Activated CD4-positive, alpha-beta memory T cell treated with anti-CD3 and anti-CD28 coated beads, Interleukin-2, amount 10 ng/mL, durations not matched to agents 7 days and 5 days (primary cell): ENCODE measurements around the gene FARP2. TPM values are rescaled to one million over a fixed set of nuclear protein-coding genes. Genes with fewer than 3 reads are reported as not detected.
"Not testable (repeated sequence)": the region's sequence is repeated elsewhere in the genome, so short reads cannot be mapped to it uniquely, and the experiment has no call there.

Source experiments
- CTCF ChIA-PET: fragments of 350-600 bp; sonication (Branson Sonifier 250); formaldehyde crosslinking; loops from one replicate; lab custom pipeline; 2021; ENCODE audit warnings: antibody characterized with exemption, inconsistent platforms; lab: Charles Lee
- POLR2A ChIA-PET: fragments of 350-600 bp; sonication (Branson Sonifier 250); formaldehyde crosslinking; loops from one replicate; lab custom pipeline; 2021; ENCODE audit warnings: antibody characterized with exemption; lab: Charles Lee
- DNase-seq: peaks from one replicate; pipeline ENCODE4 v3.0.0-alpha.2; 2020
- H3K27ac Mint-ChIP-seq: one replicate; pipeline ENCODE4 v1.8.0; 2021; ENCODE audit warnings: mild to moderate bottlenecking, mixed read lengths
- H3K27me3 Mint-ChIP-seq: one replicate; pipeline ENCODE4 v1.8.0; 2021; ENCODE audit warnings: mixed read lengths
- H3K36me3 Mint-ChIP-seq: one replicate; pipeline ENCODE4 v1.8.0; 2021; ENCODE audit warnings: low read depth, mixed read lengths
- H3K4me1 Mint-ChIP-seq: one replicate; pipeline ENCODE4 v1.8.0; 2021; ENCODE audit warnings: mixed read lengths
- H3K4me3 Mint-ChIP-seq: one replicate; pipeline ENCODE4 v1.8.0; 2021; ENCODE audit warnings: mild to moderate bottlenecking, mixed read lengths
- H3K9me3 Mint-ChIP-seq: one replicate; pipeline ENCODE4 v1.8.0; 2021; ENCODE audit warnings: mixed read lengths
- total RNA-seq, 2 experiments: library from RNA; stranded (reverse); gene quantifications; one replicate each; pipeline ENCODE4 v1.2.3, GENCODE V29; 2021

Gene FARP2
- total RNA-seq, 2 experiments from 2014 or later = 14.1 to 15.0 TPM

DNA sequence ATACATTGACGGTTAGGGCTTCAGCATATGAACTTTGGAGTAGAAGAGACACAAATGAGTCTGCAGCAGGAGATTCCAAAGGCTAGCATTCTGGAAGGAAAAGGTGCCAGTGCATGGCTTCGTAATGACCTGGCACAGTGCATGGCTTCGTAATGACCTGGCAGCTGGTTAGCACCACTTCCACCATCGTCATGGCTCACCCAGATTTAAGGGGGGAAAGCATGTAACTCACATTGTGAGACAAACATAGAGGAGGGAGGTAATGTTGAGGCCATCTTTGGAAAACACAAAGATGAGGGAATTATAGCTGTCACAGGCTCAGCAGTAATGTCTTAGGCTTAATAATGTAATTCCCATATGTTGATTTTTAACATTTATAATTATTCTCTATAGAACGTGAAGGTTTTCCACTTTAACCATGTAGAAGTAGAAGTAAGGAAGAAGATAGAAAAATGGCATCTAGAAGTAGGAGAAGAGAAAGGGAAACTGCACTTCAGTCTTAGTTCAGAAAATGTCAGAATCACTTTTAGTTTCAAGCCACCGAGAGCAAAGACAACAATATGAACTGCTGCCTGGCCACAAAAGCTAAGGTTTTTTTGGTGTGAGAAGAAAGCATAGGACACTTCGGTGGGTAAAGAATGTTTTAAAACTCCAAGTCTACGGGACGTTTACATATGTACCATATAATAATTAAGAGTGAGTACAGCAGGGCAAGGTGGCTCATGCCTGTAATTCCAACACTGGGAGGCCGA, 159.1 kb downstream of the FARP2 start:
- ChIA-PET POLR2A (interaction anchor here (1.0 kb wide), 1 partner anchor 172 kb away, joined by 3 read pairs; the partner anchor contains the start of gene DTYMK), CTCF (interaction anchor here (1.1 to 1.2 kb wide), 2 partner anchors 72 to 95 kb away, joined by 3 to 4 read pairs; no protein-coding TSS in a partner anchor)
- Mint-ChIP-seq H3K4me3 (no peak overlapping the region), H3K9me3 (peaks cover 10% of the 10 kb centered on the region), H3K4me1 (peaks cover 22% of the 10 kb centered on the region), H3K27ac (peak overlapping the region; percentile 17), H3K36me3 (peaks cover 6% of the 10 kb centered on the region), H3K27me3 (peaks cover 2% of the 10 kb centered on the region)
- DNase-seq = no peak

DNA sequence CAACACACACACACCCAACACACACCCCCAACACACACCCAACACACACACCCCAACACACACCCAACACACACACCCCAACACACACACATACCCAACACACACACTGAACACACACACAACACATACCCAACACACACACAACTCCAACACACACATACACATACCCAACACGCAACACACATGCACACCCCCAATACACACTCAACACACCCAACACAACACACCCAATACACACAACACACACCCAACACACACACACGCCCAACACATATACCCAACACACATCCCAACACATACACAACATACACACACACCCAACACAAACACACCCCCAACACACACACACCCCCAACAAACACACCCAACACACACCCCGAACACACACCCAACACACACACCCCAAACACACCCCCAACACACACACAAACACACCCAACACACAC, 160.5 kb downstream of the FARP2 start:
- Mint-ChIP-seq H3K4me3 (no peak overlapping the region), H3K36me3 (peaks cover 6% of the 10 kb centered on the region), H3K4me1 (peaks cover 23% of the 10 kb centered on the region), H3K27me3 (peaks cover 6% of the 10 kb centered on the region), H3K27ac (no peak overlapping the region), H3K9me3 (peaks cover 10% of the 10 kb centered on the region)
- DNase-seq = no peak
- ChIA-PET CTCF (interaction anchor here (0.6 kb wide), 1 partner anchor 533 kb away, joined by 4 read pairs; no protein-coding TSS in a partner anchor), POLR2A (no interaction called here)

DNA sequence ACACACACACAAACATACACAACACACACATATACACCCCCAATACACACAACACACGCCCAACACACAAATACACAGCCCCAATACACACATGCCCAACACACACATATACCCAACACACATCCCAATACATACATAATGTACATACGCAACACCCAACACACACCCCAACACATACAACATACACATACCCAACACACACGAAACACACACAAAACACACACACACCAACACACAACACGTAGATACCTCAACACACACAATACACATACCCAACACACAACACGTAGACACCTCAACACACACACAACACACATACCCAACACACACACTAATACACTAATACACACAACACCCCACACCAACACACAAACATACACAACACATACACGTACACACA, 161.2 kb downstream of the FARP2 start:
- Mint-ChIP-seq H3K9me3 (peaks cover 10% of the 10 kb centered on the region), H3K27ac (peak overlapping the region; percentile 47)

DNA sequence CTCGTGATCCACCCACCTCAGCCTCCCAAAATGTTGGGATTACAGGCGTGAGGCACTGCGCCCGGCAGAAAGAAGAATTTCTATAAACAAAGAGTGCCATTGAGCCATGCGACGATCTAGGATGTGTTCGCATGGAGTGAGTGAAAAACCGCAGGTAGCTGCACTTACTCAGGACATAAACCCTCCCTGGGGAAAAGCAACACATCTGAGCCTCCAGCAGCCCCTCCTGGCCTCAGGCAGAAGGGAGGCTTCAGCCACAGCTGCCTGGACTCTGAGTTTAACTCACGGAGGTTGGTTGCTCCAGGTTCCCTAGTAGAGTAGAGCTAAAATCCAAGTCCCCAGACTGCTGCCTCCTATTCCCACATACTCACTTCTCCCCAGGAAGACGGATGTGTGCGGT, 163.6 kb downstream of the FARP2 start:
- H3K4me3 Mint-ChIP-seq = no peak overlapping the region
- DNase-seq = no peak
- CTCF ChIA-PET = no interaction called here
- H3K27ac Mint-ChIP-seq = no peak overlapping the region
- H3K9me3 Mint-ChIP-seq = peaks cover 10% of the 10 kb centered on the region
- POLR2A ChIA-PET = no interaction called here
- H3K36me3 Mint-ChIP-seq = peaks cover 6% of the 10 kb centered on the region
- H3K4me1 Mint-ChIP-seq = peaks cover 22% of the 10 kb centered on the region
- H3K27me3 Mint-ChIP-seq = peaks cover 6% of the 10 kb centered on the region

More for the DNA sequence above, 161.2 kb downstream of the FARP2 start:
- CTCF ChIA-PET = no interaction called here
- H3K27me3 Mint-ChIP-seq = peaks cover 6% of the 10 kb centered on the region
- H3K4me1 Mint-ChIP-seq = peaks cover 23% of the 10 kb centered on the region
- no peak overlapping the region for H3K4me3 Mint-ChIP-seq
- H3K36me3 Mint-ChIP-seq = peaks cover 6% of the 10 kb centered on the region
- DNase-seq = no peak
- POLR2A ChIA-PET = no interaction called here

DNA sequence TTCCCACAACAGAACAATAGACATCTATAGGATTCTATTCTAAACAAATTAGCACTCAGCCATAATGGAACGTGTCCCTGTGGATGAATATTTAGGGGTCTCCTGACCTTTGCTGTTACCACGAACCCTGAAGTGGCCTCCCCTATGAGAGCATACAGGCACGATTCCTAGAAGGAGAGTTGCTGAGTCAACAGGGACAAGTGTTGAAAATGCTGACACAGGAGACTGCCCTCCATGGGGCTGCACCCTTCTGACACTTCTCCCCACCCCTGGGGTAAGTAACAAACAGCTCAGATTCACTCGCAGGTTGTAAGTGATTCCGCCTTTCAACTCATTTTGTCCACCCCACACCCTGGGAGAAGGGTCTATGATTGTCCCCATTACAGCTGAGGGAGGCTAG, 166.4 kb downstream of the FARP2 start:
- peaks cover 3% of the 10 kb centered on the region for H3K4me1 Mint-ChIP-seq
- CTCF ChIA-PET = no interaction called here
- H3K36me3 Mint-ChIP-seq = peaks cover 2% of the 10 kb centered on the region
- peaks cover 6% of the 10 kb centered on the region for H3K27me3 Mint-ChIP-seq
- peaks cover 9% of the 10 kb centered on the region for H3K9me3 Mint-ChIP-seq
- no peak for DNase-seq
- no peak overlapping the region for H3K4me3 Mint-ChIP-seq
- POLR2A ChIA-PET = no interaction called here
- no peak overlapping the region for H3K27ac Mint-ChIP-seq

DNA sequence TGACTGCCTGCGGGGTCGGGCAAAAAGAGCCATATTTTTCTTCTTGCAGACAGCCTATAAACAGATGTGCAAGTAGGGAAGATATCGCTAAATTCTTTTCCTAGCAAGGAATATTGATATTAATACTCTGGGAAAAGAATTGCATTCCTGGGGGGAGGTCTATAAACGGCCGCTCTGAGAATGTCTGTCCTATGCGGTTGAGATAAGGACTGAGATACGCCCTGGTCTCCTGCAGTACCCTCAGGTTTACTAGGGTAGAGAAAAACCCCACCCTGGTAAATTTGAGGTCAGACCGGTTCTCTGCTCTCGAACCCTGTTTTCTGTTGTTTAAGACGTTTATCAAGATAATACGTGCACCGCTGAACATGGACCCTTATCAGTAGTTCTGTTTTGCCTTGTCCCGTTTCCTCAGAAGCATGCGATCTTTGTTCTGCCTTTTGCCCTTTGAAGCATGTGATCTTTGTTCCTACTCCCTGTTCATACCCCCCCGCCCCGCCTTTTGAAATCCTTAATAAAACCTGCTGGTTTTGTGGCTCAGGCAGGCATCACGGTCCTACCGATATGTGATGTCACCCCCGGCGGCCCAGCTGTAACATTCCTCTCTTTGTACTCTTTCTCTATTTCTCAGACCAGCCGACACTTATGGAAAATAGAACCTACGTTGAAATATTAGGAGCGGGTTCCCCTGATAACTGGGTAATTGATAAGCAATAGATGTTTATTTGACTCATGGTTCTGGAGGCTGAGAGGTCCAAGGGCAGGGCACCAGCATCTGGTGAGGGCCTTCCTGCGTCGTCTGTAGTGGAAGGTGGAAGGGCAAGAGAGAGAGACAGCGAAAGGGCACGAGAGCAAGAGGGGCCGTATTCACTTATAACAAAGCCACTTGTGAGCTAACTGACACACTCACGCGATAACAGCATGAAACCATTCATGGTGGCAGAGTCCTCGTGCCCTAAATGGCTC, 170.0 kb downstream of the FARP2 start:
- H3K9me3 Mint-ChIP-seq, H3K4me3 Mint-ChIP-seq, CTCF ChIA-PET, DNase-seq, POLR2A ChIA-PET, H3K27ac Mint-ChIP-seq, H3K4me1 Mint-ChIP-seq, H3K27me3 Mint-ChIP-seq, H3K36me3 Mint-ChIP-seq: not testable (repeated sequence)

DNA sequence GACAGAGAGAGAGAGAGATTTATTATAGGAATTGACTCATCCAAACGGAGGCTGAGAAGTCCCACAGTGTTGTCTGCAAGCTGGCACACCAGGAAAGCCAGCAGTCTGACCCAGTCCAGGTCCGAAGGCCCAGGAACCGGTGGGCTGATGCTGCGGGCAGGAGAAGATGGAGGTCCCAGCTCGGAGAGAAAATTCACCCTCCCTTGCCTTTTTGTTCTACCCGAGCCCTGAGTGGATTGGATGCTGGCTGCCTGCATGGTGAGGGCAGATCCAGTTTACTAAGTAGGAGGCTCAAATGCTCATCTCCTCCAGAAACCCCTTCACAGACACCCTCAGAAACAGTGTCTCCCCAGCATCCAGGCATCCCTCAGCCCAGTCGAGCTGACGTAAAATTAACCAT, 174.5 kb downstream of the FARP2 start:
- no peaks in the 10 kb centered on the region for H3K36me3 Mint-ChIP-seq

DNA sequence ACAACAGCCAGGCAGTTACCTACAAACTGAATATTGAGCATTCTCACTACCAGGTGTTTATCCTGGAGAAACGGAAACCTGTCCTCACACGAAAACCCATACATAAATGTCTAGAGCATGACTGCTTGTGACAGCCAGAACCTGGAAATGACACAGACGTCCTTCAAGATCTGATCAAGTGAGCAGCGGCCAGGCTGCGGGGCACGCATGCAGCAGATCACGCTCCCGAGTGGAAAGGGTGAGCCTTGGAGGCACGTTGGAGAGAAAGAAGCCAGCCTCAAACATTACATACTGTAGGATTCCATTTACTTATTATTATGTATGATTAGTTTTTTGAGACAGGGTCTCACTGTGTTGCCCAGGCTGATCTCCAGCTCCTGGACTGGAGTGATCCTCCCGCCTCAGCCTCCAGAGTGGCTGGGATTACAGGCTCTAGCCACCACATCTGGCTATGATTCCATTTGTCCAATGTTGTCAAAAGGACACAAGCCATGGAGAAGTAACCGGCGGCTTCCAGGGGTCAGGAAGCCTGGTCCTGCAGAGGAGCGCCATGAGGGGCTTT, 175.2 kb downstream of the FARP2 start:
- no peaks in the 10 kb centered on the region for H3K4me1 Mint-ChIP-seq
- H3K36me3 Mint-ChIP-seq = no peaks in the 10 kb centered on the region
- CTCF ChIA-PET = no interaction called here
- H3K9me3 Mint-ChIP-seq = peaks cover 3% of the 10 kb centered on the region
- peaks cover 5% of the 10 kb centered on the region for H3K27me3 Mint-ChIP-seq
- DNase-seq = no peak
- POLR2A ChIA-PET = no interaction called here
- no peak overlapping the region for H3K4me3 Mint-ChIP-seq
- H3K27ac Mint-ChIP-seq = no peak overlapping the region

More for the DNA sequence above, 174.5 kb downstream of the FARP2 start:
- Mint-ChIP-seq H3K9me3 (peaks cover 6% of the 10 kb centered on the region), H3K4me3 (no peak overlapping the region), H3K27me3 (peaks cover 5% of the 10 kb centered on the region), H3K4me1 (no peaks in the 10 kb centered on the region), H3K27ac (no peak overlapping the region)
- POLR2A ChIA-PET = no interaction called here
- DNase-seq = no peak
- CTCF ChIA-PET = no interaction called here

DNA sequence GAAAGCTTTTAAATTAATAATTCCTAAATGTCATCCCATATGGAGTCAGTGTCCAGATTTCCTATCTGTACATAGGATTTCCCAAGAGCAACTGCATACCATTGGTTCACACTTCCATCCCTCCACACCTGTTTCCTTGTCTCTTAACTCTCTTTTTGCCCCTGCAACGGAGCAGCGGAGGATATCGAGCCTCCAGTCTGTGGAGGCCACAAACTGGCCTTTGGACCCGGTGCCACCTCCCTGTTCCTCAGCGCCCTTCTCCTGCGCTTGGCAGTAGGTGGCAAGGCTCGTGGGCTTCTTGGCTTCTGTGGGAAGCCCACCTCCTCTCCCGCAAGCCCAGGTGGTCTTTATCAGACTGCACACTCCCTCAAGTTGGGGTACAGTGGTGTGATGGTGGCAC, 176.1 kb downstream of the FARP2 start:
- H3K27me3 Mint-ChIP-seq = peaks cover 5% of the 10 kb centered on the region
- no peaks in the 10 kb centered on the region for H3K36me3 Mint-ChIP-seq
- no peak overlapping the region for H3K27ac Mint-ChIP-seq
- ChIA-PET CTCF (no interaction called here), POLR2A (no interaction called here)
- no peak overlapping the region for H3K4me3 Mint-ChIP-seq
- H3K4me1 Mint-ChIP-seq = no peaks in the 10 kb centered on the region
- no peak for DNase-seq
- no peaks in the 10 kb centered on the region for H3K9me3 Mint-ChIP-seq

DNA sequence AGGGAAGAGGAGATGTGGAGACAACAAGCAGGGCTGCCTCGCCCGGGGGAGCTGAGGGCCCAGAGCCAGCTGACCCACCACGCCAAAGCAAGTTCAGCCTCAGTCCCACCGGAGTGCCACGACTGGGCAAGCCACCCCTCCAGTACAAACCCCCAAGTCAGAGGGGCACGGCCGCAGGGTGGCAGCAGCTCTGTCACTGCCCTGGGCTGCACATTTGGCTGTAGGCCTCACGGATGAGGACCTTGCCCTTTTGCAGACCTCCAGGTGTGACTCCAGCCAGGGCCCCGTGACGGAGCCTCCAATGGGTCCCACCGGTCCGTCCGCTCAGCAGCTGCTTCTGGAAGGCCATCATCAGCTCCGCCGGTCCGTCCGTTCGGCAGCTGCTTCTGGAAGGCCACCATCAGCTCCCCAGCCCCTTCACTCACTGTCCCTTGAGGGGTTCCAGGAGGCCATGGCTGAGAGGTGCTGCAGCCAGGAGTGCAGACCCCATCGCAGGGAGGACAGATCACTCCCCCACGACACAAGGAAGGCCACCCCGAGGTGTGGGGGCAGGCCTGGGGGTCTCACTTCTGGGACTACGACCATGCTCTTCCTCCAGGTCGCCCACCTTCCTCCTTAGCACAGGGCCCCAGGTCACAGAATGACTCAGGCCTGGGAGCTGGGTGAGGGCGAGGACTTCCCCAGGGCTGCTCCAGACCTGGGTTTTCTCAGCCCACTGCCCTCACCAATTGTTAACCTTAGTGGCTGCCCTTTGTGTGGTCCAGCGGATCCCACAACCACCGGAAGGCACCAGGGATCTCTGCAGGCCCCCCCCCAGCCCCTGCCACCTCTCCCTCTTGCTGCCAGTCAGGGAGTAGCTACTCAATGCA, 176.9 kb downstream of the FARP2 start:
- Mint-ChIP-seq H3K9me3 (no peaks in the 10 kb centered on the region), H3K36me3 (no peaks in the 10 kb centered on the region), H3K27me3 (peaks cover 5% of the 10 kb centered on the region), H3K27ac (no peak overlapping the region), H3K4me1 (no peaks in the 10 kb centered on the region), H3K4me3 (no peak overlapping the region)
- CTCF ChIA-PET = interaction anchor here (0.7 kb wide), 1 partner anchor 10 kb away, joined by 3 read pairs; no protein-coding TSS in a partner anchor
- POLR2A ChIA-PET = no interaction called here
- DNase-seq = no peak

DNA sequence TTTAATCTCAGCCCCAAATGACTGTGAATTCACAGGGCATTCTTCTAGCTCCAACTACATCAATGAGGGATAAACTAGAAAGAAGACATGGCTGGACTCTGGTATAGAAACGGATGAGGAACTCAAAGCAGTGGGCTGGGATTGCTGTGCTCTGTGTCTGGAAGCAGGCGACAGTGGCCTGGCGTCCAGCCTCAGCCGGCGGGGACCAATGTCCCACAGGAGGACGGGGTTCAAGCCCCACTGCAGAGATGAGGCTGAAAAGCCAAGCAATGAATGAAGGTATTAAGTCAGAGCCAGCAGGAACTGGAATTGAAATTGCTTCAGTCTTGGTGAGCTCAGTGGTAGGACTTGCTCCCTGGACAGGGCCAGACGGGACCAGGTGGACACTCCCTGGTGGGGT, 178.2 kb downstream of the FARP2 start:
- Mint-ChIP-seq H3K27me3 (peaks cover 6% of the 10 kb centered on the region), H3K4me1 (no peaks in the 10 kb centered on the region), H3K27ac (no peak overlapping the region), H3K36me3 (no peaks in the 10 kb centered on the region), H3K9me3 (no peaks in the 10 kb centered on the region), H3K4me3 (no peak overlapping the region)
- POLR2A ChIA-PET = no interaction called here
- CTCF ChIA-PET = no interaction called here
- DNase-seq = no peak

DNA sequence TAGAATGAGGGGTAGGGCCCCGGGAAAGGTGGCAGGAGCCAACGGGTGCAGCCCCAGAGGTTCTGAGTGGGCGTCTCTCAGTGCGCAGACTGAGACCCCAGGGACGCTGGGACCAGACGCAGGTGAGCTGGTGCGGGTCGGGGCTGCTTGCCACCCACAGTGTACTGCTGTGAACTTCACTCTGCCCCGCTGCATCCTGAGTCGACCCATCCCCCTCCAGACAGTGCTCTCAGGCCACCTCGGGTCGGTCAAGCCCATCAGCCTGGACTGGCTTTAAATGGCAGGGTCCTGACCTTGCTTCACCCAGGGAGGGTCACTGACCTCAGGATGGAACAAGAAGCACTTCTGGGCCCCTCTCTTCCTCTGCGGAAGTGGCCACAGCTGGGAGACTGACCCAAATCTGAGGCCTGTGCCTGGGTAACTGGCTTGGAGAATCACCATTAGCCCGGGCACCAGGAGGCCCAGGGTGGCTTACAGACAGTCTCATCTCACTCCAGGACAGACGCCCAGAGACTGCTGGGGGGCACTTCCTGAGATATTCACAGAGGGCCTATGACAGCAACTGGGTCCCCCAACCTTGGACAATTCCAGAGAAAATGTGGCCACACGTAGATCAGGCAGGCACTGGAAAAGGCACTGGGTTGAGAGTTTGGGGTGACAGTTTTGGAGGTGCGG, 178.8 kb downstream of the FARP2 start:
- Mint-ChIP-seq H3K27me3 (peaks cover 6% of the 10 kb centered on the region), H3K4me3 (no peak overlapping the region), H3K9me3 (no peaks in the 10 kb centered on the region), H3K36me3 (no peaks in the 10 kb centered on the region), H3K4me1 (no peaks in the 10 kb centered on the region), H3K27ac (no peak overlapping the region)
- DNase-seq = no peak
- ChIA-PET CTCF (no interaction called here), POLR2A (no interaction called here)
